Anterior cingulate cortex (tissue), 58 donors: ENCODE measurements around the gene ZNF423.
A peak's percentile ranks its signal among the peaks of the same experiment; 100 is the strongest.
"Not testable (repeated sequence)": the region's sequence is repeated elsewhere in the genome, so short reads cannot be mapped to it uniquely, and the experiment has no call there.

Experiments
- DNase-seq, 58 donors: peaks; one replicate each; lab custom pipeline; 2025; lab: John Stamatoyannopoulos, UW

ZNF423 gene

DNA sequence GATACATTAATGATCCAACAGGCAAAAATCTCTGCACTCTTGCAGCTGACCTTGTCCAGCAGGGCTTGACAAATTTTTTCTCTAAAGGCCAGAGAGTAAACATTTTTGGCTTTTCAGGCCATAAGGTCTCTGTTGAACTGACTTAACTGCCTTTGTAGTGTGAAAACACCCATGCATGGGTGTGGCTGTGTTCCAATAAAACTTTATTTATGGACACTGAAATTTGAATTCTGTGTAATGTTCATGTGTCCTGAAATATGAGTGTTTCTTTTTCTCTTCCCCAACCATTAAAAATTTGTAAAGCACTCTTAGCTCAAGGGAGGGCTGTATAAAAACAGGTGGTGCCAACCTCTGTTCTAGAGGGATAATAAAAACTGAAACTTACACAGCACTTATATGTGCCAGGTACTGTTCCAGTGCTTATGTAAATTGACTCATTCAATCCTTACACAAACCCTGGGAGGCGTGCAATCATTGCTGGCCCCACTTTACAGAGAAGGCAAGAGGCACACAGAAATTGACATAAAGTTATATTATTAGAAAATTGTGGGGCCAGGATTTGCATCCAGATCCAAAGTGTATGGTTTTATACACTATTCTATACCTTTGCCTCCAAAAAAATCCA lies 18.8 kb upstream of the ZNF423 start:
- DNase-seq = no peak

DNA sequence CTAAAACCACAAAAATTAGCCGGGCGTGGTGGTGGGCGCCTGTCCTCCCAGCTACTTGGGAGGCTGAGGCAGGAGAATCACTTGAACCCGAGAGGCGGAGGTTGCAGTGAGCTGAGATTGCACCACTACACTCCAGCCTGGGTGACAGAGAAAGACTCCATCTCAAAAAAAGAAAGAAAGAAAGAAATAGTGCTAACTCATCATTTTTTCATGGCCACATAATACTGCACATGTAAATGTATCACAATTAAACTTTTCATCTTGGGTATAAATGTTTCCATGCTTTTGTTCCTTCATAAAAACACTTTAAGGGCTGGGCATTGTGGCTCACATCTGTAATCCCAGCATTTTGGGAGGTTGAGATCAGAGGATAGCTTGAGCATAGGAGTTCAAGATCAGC lies 15.9 kb upstream of the ZNF423 start:
- not testable (repeated sequence) for DNase-seq

DNA sequence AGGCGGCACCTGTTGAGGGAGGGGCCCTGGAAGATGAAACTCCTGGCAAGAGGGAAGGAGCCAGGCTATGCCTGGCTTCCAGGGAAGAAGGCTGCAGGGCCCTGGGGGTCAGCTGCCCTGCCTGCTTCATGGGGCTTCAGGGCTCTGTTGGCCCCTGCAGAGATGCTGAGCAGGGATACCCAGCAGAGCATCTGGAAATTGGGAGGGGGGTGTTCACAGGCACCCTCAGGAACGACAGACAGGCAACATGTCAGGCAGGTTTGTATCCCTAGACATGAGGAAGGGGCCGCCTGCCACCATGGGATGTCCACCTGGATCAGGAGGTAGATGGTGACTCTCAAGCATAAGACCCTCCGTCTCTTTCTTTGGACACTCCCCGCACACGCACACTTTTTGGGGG lies 13.8 kb upstream of the ZNF423 start:
- DNase-seq = no peak

DNA sequence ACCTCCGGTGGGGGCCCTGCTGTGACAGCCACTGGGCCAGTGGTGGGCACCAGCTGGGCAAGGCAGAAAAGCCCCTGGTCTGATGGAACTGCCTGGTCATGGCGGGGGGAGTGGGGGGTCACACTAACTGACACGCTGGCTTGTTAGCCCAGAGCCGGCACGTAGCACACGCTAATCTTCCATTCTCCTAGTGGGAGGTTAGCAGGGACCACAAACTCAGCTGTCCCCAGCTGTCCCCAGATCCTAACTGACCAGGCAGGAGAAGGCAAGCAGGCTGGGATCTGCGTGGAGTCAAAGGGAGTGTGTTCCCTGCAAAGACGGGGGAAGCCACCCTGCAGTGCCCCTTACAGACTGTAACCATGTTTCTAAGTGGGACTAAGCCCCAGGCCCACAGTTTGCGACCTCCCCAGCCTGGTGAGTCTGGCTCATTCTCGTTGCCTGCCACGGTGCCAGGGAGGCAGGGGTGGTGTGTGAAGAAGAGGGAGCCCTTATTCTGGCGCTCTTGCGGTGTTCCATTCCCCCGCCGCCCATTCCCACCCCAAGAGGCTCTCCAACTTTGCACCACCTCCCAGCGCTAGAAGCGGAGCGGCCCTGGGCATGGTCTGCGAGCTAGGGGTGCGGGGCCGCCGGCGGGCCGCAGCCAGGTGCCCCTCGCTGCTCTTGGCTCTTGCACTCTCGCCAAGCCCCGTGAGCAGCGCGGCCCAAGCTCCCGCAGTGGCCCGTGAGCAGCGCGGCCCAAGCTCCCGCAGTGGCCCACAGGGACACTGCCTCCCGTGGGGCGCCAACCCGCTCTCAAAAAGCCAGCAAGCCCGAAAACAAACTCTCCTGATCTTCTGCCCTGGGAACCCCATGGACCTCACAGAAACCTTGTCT lies 12.1 kb upstream of the ZNF423 start:
- DNase-seq = no peak

DNA sequence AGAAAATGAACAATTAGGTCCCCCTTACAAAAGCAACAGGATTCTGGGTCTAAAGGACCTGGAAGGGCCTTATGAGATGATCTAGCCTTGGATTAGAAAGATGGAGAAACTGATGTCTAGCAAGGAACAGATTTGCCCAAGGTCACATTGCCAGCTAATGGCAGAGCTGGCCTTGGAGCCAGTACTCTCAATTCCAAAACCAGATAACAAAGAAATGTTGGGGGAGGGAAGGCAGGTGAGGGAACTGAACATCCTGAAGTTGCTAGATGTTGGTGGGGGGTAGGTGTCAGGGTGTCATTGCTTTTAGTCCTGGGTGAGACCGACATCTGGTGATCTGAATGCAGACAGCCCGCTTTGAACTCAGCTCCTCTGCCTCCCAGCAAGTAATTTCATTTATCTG lies 11.3 kb upstream of the ZNF423 start:
- no peak for DNase-seq

DNA sequence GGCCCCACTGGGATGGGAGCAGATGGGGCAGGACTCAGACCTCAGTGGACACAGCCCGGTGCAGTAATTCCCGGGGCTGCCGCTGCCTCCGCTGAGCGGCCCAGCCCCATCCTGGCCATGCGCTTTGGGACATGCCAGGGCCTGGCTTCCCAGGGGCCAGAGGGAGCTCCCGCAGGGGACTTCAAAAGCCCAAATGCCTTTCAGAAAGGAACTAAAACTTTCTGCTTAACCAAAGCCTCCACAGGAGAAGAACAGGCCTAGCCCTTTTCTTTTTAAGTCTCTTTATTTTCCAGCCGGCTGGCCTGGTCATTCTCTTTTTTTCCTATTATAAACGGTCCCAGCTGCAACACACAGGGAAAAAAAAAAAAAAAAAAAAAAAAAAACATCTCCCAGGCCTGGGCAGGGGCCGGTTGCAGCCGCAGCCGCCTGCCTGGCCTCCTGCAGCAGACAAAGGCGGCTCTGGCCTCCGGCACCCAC lies 10.7 kb upstream of the ZNF423 start:
- DNase-seq = peak in 1 of 58 donors; percentile 3

DNA sequence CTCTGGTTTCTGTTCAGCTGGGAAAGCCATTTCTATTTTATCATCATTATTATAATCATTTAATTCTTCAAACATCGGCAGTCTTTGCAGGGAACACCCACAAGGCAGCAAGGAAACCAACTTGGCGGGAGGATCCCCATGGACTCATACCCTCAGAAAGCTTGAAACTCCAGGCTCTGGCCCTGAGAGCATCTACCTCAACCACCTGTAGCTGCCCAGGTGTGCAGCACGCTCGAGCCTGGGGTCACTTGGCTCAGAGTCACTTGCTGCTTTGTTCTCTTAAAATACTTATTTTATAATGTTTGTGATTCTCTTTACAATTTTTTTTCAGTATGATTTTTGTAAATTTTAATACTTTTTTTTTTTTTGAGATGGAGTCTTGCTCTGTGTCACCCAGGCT lies 6.8 kb upstream of the ZNF423 start:
- no peak for DNase-seq

DNA sequence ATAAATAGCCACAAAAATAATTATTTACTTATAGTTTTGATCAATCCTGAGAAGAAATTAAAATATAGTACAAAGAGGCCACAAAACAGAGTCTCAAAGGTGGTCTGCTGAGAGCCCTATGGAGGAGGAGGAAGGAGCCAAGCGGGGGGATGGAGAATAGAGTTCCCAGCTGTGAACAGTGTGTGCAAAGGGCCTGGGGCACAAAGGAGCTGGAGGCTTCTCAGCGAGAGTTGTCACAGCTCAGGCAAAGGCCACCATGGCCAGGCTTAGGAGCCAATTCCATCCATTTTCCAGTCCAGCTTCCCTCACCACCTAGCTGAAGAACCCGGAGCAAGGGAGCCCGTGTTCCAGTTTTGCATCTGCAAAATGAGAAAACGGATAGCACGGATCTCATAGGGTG lies 5.4 kb upstream of the ZNF423 start:
- DNase-seq = no peak

DNA sequence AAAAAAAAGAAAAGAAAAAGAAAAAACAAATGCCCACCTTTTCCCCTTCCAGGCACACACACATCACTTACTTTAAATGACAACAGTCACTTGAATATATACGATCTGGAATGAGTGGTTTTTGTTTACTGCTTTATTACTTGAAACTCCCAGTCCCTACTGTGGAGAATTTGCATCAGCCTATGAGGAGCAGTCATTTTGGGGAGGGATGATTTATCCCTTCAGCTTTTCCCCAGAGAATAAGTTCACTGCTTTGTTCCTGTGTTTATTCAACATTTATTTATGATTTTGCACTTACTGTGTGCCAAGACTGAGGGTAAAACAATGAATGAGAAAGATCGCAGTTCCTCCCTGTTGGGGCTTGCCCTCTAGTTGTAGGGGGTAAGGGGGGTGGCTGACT lies 4.7 kb upstream of the ZNF423 start:
- DNase-seq = no peak

DNA sequence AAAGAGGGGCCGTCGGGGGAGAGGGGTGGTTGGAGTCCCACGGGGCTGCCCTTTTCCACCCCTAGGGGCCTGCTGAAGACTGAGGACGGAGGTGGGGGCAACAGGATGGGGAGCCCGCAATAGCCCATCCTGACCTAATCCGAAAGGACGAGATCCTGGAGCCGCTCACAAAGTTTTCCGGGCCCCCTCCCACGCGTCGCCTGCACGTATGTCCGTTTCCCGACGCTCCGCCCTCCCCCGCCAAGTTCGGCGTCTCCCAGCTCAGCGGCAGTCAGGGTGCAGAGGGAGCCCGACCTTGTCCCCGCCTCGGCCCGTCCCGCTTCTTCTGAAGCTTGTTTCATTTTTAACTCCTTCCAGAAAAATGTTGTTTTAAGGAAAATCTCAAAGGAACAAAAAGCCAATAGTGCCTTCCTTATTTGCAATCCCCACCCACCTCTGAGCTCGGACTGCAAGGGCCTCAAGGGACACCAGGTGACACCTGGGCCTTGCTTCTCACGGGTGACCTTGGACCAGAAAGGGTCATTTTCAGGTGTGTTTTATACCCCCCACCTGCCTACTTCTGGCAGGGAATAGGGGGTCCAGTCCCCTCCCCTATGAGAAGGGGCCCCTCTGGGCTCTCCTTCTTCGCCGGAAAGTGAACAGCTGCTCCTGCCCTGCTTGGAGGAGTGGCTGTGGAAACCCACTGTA lies 3.4 kb upstream of the ZNF423 start:
- peak in 1 of 58 donors; percentile 5 for DNase-seq

DNA sequence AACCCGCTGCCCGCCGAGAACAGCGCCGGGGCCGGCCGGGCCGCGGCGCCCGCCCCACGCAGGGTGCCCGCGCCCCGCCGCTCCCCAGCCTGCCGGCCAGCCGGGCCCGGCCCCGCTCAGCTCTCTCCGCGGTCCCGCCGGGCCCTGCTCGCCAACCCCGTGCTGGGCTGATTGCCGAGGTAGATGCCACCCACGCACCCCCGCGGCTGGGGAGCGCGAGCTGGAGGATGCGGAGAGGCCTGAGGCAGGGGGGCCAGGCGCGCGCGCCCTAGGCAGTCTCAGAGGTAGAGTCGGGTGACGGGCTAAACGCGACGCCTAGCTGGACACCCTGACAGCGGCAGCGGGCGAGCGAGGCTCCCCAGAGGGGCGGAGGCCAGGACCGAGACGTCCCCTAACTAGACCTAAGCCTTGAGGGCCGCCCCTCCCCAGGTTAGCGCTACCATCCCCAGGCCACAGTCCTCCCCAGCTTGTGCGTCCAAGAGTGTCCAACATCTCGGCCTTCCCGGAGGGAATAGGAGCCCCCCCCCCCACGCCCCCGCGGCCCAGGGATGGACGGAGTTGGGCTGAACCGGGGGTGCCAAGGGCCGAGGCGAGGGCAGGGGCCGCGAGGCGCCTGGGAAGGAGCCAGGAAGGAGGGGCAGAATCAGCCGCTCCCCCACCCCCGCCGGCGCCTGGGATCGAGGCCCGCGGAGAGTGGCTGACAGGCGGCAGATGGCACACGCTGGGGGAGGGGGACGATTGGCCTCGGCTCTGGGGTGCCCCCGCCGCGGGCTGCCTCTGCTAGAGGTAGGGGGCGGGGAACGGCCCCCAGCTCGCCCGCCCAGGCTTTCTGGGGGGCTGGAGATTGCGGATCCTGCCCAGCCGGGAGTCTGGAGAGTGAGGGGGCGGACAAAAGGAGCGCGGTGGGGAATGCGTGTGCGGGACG lies 2.5 kb upstream of the ZNF423 start:
- peak in 34 of 58 donors; percentile 11 to 57 (median 36) for DNase-seq

DNA sequence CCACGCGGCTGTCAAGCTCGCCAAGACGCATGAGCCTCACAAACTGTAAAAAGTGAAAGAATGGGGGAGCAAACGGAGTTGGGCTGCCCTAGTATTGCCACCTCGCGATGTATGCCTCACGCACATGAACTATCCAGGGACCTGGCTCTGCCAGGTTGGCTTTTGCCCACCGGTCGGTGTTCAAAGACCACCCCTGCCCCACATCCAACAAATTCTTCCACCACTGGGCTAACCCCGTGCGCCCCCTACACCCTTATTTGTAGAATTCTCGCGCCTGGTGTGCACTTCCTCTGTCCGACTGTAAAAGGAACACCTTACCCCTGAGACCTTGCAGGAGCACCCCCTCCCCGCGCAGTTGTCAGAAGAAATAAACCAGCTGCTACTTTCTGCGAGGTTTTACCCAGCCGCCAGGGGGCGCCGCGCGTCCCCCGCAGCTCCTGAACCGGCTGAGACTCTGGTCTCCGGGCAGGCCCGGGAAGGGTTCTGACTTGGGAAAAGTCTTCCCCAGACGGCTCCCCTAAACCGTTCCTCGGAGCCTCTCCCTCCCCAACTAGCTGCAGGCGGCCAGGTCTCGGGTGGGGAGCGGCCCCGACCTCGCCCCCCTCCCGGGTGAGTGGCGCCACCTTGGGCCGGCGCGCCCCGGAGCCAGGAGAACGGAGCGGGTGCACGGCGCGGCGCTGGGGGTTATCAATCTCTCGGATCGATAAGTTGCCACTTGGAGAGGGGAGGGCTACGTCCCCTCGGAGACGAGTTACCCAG lies 1.7 kb upstream of the ZNF423 start:
- peak in 13 of 58 donors; percentile 9 to 53 (median 25) for DNase-seq

DNA sequence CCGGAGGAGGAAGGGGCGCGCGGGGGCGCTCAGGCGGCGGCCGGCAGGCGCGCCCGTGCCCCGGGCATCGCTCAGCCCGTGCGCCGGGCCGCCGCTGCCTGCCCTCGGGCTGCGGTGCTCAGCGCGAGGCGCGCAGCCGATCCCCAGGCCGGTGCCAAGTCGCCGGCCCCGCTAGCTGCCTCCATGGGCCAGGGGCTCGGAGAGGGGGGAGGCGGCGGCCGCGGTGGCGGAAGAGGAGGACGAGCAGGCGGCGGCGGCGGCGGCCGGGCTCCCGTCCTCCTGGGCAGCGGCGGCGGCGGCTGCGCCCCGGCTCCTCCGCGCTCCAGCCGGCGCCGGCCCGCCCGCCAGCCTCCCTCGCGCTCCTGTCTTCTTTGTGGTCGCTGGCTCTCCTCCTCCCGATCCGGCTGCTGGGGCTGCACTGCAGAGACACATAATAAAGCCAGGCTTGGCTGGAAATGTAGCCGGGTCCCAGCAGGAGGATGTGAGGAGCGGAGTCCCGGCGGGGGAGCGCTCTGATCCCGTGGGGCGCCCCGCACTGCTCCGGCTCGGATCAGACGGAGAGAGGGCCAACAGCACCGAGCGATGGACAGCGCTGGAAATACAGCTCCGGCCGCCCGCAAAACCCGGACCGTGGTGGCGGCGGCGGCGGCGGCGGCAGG lies 889 bp upstream of the ZNF423 start:
- DNase-seq = peak in 55 of 58 donors; percentile 27 to 88 (median 67)

DNA sequence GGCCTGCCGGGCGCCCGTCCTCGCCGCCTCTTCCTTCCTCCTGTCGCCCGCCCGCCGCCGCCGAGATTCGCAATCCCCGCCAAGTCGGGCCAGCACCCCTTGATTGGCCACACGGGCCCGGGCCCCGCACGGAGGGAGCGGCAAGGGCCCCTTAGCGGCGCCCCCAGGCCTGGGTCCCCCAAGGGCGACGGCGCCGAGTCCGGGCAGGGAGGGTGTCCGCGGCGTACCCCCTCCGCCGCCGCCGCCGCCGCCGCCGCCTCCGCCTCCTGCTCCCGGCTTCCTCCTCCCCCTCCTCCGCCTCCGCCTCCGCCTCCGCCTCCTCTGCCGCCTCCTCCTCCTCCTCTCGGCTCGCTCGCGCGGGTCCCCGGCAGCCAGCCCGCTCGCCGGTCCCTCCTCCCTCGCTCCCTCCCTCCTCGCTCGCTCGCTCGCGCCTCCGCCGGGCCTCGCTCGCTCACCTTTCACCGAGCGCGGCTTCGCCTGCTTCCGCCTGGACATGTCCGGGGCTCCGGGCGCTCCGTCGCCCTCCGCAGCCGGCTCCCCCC lies 561 bp downstream of the ZNF423 start:
- peak in 52 of 58 donors; percentile 30 to 87 (median 63) for DNase-seq

DNA sequence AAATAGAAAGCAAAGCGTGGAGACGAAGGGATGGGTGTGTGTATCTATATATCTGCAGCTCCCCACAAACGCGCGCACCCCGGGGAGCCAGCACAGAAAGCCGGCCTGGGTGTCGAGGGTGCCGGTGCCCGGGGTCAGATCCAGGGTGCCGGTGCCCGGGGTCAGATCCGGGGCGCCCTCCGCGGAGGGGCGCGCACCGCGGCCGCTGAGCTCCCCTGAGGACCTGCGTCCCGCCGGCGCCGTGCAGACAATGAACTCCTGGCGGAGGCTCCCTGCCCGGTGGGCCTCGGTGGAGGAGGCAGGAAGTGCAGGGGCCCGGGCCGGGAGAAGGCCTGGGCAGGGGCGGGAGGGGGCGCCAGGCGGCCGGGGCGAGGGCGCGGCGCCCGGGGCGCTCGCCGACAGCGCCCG lies 1.1 kb downstream of the ZNF423 start:
- peak in 2 of 58 donors; percentile 35 to 47 for DNase-seq

DNA sequence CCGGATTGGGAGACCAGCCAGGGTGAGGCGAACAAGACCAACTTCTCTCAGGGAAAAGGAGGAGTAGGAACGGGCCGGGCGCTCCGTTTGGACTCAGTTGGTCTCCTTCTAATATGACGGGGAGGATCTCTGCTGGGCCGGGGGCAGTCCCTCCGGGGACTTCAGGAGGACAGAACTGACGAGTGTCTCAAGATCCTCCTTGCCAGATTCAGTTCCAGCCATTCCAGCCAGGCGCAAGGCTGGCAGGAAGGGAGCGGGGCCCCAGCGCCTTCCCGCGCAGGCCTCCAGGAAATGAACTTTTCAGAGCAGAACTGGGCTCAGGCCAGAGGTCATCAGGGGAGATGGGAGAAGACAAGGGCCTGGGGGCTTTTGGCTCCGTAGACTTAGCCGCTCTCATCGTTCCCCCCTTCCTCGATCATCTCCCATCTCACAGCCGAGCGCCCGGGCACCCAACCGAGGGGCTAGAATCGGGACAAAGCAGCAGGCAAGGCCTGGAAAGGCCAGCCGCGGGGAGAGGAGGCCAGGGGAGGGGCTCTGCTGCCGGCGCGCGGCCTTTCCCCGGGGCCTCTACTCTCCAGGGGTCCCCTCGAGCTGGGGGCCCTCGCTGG lies 1.6 kb downstream of the ZNF423 start:
- DNase-seq = peak in 6 of 58 donors; percentile 6 to 23 (median 12)

DNA sequence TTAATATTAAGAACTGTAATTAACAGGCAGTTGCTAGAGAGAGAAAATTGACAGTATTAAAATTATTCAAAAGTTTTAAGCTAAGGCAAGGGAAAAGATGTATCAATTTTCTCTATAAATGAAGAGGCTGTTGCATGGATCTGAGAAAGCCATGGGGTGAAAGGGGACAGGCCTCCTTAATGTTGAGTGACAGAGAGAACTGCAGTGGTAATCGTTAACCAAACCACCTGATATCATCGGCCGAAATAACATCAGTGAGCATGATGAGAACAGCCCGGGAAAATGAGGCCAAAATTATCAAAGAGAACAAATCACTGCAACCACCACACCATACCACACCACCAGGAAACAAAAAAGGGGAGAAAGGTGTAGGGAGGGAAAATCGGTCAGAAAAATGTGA lies 3.6 kb downstream of the ZNF423 start:
- no peak for DNase-seq

DNA sequence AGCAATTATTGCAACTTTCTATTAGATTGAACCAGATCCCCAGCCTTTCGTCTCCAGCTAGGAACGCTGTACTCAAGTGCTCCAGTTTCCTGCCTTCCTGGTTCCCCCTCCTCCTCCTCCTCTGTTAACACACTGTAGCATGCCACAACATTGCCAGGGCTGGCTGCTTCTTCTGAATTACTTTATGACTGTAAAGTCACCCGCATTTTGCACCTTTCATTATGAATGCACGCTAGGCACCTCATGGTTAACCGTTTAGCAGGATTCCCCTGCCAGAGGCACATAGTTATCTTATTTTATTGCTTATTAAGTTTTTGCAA lies 4.5 kb downstream of the ZNF423 start:
- DNase-seq = no peak
